ENCODE data around the gene TMEM233.

GRCh38 chr12:119630962-119631550 is 37.5 kb downstream of the TMEM233 start:
- TF ChIP-seq ZNF384 (IDR thresholded peaks at IDR 0.05; ENCODE audit: low read depth, low read length) = no peak
- TF ChIP-seq ZNF444 (CRISPR knock-in tag; IDR thresholded peaks at IDR 0.05) = no peak
- 0 out of 2 replicates have a peak, but pooled peaks have one; percentile 19 for TF ChIP-seq FOSL1 (tag; conservative IDR thresholded peaks at IDR 0.05)
- no peak for TF ChIP-seq RBBP5 (IDR thresholded peaks at IDR 0.05; ENCODE audit: borderline replicate concordance, insufficient read depth, low read length, poor library complexity, severe bottlenecking)
- no peak for TF ChIP-seq EP300 (IDR thresholded peaks at IDR 0.05; ENCODE audit: low read length)
- TF ChIP-seq CHCHD3 (CRISPR knock-in tag; IDR thresholded peaks at IDR 0.05) = no peak
- TF ChIP-seq ZNF316 (IDR thresholded peaks at IDR 0.05) = no peak

Data from K562 (cell line).